ENCODE measurements around the gene LOXL1.
A peak's percentile ranks its signal among the peaks of the same experiment; 100 is the strongest.
"Not testable (repeated sequence)": the region's sequence is repeated elsewhere in the genome, so short reads cannot be mapped to it uniquely, and the experiment has no call there.

LOXL1 gene

DNA sequence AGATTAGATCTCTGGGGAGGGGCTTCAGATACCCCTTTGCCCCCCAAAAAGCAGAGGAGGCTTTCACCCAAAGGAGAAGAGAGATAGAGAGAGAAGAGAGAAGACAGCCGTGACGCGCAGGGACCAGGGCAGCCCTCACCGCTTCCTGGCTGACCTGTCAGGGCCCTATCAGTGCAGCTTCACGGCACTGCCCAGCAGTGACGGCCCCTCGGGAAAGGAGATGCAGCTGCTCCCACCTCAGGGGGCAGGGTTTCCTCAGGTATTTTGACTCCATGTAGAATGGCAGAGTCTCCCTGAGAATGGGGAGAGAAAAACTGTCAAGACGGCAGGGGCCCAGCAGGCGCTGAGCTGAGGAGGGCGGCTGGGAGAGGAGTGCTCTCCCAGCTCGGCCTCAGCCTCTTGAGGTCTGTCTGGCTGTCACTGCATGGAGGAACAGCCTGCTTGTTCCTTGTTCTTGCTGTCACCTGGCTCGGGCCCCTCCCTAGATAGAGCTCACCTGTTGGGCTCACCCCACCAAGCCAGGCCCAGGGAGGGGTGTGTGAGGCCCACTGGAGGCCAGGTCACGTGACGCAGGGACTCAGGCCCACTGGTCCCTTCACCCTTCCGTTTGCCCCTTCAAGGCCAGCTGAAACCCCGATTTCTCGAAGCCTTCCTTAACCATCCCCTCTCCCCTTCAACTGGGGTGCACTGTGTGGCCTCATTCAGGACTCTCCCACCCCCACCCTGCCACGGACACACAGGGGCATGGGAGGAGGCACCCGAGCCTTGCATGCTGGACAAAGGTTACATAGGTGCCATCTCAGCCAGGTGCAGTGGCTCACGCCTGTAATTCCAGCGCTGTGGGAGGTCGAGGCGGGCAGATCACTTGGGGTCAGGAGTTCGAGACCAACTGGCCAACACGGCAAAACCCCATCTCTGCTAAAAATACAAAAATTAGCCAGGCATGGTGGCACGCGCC is 28.2 kb downstream of the LOXL1 start:
- DNase-seq (ENCODE audit: low spot score): no peak

DNA sequence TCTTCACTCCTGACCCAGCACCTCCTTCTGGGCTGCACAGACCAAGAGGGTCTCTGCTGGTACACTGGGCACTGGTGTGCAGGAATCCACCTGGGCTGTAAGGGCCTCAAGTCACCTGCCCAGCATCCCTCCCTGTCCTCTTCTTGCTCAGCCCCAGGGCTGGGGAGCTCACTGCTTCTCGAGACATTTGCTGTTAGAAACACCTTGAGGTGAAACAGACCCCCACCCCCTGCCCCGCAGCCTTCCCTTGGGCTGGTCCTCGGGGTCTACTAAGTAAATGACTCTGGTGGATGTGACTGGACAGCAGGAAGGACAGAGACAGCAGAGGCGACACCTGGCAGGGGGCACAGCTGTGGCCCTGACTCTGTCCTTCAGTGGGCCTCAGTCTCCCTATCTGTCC is 29.1 kb downstream of the LOXL1 start:
- no peak for DNase-seq (ENCODE audit: low spot score)

DNA sequence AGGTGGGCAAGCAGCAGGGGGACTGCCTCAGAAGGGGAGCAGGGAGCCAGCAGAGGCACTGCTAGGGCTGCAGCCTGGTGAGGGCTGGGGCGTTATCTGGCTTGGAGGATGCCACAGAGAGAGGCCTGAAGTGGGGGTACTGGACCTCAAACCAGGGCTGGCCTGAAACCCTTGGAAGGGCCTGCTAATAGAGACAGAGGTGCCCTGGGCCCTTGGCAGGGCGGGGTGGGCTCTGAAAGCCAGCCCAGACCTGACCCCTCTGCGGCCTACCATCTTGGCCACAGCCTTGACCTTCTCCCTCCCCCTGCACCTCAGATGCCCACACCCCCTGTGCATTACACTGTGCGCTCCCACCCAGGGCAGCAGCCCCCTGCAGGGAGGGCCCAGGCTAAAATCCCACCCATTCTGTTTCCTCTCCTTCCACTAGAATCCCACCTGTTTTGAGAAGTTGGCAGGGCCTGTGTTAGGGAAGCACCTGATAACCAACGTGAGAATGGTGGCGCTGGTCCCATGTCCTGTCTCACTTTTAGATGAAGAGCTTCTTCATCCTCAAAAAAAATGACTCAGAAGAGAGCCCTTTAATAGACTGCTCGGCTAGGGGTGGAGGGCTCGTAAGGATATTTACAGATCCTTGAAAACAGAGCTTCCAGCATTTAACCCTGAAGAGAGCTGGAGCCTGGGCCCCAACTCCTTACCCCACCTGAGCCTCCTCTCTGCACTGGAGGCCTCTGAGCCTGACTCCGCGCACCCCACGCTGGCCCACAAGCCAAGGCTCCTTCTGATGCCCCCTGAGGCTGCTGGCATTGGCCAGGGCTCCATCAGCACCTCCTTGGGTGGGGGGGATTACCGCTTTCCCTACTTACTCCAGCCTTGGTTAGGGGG is 29.8 kb downstream of the LOXL1 start:
- DNase-seq (ENCODE audit: low spot score): no peak

DNA sequence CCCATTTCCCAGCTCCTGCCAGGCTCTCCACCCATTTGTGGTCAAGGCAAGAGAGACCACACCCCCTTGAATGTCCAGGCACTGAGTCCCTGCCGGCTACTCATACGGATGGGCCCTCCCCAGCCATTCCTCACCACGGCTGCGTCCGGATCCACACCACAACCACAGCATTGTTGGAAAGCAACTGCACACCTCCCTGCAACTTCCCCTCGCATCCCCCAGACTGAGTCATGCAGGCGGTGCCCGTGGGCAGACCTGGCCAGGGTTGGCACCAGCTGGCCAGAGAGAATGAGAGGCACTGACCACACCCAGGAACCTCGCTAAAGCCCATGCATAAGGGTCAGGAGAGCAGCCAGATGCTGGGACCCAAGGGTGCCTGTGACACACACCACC is 30.5 kb downstream of the LOXL1 start:
- DNase-seq (ENCODE audit: low spot score): peak; percentile 96

DNA sequence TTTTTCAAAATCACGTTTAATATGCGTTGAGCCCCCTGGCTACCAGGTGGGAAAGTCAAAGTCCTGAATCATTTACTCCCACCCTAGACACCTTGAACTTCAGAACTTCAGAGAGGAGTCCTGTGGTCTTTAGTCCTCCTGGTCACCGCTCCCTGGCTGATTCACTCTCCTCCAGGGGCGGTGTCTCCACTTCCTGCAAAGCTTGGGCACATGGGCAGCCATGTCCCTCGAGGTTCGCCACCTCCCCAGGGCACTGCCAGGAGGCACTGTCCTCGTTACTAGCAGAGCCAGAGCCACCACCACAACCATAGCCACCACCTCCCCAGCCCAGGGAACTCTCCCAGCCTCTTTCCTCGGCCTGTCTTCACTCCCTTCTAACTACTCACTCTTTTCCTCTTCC is 31.0 kb downstream of the LOXL1 start:
- DNase-seq (ENCODE audit: low spot score): no peak

DNA sequence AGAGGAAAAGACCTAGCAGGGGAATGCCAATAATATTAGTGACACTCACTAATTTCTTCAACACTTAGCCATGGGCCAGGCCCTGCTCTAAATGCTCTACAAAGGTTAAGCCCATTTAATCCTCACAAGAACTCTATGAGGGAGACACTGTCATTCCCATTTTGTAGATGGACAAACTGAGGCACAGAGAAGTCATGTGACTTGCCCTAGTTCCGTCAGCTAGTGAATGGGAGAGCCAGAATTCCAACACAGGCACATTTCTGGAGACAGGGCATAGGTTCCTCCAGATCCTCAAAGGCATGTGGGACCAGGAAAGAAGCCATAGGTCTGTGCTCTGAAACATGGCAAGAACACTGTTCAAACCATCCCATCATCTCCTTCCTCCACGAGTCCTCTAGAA is 31.5 kb downstream of the LOXL1 start:
- DNase-seq (ENCODE audit: low spot score): no peak

DNA sequence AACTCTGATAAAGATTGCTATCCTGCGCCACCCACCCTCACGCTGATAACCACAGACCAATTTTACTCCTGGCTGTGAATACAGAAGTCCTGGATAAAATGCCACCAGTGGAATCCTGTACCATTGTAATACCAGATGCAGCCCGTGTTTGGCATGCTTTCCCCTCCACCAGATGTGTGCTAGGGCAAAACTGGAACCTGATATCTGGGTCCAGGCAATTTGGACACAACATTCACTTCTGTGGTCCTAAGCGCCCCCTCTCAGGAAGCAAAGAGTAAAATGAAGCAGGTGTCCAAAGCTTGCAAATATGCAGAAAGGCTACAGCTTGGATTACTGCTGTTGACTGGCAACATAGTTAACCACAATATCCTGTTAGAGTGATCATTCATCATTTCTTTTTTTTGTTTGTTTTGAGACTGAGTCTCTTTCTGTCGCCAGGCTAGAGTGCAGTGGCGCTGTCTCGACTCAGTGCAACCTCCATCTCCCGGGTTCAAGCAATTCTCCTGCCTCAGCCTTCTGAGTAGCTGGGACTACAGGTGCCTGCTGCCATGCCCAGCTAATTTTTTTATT is 32.8 kb downstream of the LOXL1 start:
- no peak for DNase-seq (ENCODE audit: low spot score)

DNA sequence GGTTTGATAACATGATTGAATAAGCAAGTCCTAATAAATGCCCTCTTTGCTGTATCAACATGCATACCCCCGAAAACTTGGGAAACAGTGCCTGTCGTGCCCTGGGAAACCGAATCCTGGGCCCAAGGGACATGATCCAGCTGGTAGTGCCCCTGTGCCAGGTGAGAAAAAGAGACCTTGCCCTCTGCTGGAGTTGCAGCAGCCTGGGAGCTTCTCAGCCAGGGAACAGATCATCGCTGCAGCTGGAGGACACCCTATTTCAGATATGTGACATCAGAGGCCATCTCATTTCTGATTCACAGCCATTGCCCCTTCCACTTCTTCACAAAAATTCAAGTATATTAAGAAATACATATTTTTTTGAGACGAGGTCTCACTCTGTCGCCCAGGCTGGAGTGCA is 33.5 kb downstream of the LOXL1 start:
- DNase-seq (ENCODE audit: low spot score): no peak

DNA sequence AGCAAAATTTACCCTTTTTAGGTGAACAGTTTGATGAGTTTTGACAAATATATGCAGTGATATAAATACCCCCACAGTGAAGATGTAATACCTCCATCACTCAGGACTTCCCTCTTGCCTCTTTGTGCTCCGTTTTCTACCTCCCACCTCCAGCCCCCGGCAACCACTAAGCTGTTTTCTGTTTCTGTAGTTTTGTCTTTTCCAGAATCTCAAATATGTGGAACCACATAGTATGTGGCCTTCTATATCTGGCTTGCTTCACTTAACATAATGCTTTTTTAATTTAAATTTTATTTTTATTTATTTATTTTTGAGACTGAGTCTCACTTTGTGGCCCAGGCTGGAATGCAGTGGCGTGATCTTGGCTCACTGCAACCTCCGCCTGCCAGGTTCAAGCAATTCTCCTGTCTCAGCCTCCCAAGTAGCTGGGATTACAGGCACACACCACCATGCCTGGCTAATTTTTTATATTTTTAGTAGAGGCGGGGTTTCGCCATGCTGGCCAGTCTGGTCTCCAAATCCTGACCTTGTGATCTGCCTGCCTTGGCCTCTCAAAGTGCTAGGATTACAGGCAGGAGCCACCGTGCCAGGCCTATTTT is 34.3 kb downstream of the LOXL1 start:
- DNase-seq (ENCODE audit: low spot score): not testable (repeated sequence)

DNA sequence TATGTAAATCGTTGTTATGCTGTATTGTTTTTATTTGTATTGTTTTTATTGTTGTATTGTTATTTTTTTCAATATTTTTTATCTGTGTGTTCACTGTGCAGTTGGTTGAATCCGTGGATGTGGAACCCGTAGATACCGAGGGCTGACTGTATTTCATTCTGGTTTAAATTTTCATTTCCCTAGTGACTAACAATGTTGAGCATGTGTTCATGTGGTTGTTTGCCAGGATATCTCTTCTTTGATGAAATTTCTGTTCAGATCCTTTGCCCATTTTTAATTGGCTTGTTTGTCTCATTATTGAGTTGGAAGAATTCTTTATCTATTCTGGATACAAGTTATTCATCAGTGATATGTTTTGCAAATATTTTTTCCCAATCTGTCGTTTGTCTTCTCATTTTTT is 36.2 kb downstream of the LOXL1 start:
- DNase-seq (ENCODE audit: low spot score): no peak

DNA sequence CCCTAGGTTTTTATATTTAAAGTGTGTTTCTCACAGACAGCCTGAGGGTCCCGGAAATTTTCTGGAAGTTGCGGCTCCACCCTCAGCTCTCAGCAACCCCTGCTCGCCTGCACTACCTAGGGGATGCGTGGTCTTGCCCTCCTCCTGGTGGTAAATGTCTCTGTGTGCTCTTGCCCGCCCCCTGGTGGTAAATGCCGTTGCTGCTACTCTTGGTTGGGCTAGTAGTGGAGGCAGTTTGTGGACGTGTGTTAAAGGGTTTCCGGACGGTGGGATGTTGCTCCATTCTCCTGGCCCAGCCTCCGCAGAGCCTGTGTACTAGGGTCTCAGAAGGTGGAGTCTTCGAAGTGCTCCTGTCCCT is 38.5 kb downstream of the LOXL1 start:
- DNase-seq (ENCODE audit: low spot score): peak; percentile 84

DNA sequence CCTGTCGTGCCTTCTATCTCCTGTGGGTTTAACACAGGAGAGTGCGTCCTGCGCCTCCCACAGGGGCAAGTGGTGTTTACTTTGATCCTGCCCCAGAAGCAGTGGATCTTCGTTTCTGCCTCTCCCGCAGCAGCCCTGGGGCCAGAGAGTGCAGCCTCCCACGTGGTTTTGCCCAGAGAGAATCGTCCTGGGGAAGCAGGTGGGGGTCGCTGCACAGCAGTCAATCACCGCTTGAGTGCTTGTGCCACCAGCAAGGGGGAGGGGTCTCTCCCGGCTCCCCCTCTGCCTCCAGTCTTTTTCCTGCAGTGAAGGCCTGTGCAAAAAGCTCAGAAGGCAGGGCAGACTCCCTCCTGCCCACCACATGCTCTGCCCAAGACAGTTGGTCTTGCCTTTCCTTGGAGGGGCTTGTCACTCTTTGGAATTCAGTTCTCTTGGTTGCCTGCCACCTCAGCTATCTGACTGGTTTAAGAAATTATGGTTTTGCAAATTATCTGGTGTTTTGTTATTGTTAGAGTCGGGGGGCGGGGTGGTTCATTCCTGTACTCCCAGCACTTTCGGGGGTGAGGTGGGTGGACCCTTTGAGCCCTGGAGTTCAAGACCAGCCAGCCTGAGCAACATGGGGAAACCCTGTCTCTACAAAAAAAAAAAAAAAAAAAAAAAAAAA is 39.0 kb downstream of the LOXL1 start:
- DNase-seq (ENCODE audit: low spot score): peak; percentile 5

DNA sequence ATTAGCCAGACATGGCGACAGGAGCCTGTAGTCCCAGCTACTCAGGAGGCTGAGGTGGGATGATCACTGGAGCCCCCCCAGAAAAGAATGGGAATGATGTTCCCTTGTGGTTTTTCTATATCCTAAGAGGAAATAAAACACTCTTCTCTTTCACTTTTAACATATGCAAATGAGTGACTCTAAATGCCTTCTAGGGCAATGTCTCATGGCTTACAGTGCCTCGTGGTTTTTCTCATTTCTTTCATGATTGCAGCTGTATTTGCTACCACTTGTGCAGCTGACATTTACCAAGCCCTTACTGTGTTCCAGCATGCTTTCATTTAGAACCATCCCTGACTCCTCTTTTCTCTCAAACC is 39.5 kb downstream of the LOXL1 start:
- peak; percentile 44 for DNase-seq (ENCODE audit: low spot score)

DNA sequence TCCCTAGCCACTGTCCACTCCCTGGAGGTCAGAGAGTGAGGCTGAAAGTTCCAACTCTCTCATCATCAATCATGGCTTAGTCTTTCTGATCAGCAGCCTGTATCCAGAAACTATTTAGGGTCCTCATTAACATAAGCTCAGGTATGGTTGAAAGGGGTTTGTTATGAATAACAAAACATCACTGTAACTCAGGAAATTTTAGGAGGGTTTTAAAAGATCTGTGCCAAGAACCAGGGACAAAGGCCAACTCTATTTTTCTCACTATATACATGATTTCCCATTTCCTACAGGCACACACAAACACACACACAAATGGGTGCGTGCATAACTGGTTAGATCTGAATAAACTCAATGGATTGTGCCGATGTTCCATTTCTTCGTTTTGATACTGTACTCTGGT is 42.2 kb downstream of the LOXL1 start:
- DNase-seq (ENCODE audit: low spot score): no peak

DNA sequence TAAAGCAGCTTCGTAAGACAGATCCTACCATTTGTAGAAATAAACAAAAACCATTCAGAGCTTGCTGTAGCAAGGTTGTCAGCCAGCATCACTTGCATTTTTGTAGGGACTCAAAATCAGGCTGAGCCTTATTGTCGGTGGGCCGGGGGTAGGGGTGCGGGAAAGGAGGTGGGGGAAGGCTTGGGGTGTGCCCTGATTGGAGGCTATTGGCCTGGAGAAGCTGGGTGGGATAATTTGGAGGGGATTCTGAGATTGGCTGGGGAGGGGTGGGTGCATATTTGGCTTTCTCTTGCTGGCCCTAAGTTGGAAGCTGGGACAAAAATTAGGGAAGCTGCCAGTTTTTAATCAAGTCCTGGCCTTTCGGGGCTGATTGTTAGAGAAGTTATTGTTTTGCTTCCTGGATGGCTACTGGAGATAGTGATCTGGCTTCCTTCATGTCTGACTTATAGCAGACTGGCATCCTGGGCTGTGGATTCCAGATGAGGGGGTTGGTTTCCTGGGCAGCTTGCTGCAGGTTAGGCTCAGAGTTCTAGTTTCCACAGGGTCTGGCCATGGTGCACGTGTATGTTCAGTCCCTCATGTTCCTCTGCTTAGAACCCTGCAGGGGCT is 43.0 kb downstream of the LOXL1 start:
- peak; percentile 4 for DNase-seq (ENCODE audit: low spot score)

DNA sequence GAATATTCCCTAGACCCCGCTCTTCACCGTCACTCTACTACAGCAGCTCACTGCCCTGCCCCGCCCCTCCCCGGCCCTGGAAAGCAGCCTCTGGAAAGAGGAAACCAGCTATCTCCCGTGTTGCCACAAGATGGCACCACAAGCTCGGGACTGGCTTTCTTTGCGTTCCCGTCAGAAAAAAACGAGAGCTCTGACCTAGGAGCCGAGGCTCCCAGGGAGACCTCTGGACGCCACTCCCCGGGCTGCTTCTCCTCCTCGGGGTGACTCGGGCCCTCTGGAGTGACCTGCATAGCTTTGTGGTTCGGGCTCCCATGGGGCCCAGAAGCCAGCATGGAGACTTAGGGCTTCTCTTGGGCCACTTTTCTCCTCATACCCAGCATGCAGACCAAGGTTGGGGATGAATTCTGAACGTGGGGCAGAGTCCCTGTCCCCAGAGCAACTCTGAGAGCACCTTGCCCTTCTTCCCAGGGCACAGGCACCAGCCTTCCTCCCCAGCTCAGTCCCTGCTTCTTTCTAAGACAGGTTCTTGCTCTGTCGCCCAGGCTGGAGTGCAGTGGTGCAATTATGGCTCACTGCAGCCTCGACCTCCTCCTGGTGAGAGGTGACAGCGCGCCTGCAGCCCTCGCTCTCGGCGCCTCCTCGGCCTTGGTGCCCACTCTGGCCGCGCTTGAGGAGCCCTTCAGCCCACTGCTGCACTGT is 46.9 kb downstream of the LOXL1 start:
- DNase-seq (ENCODE audit: low spot score): peak; percentile 86

DNA sequence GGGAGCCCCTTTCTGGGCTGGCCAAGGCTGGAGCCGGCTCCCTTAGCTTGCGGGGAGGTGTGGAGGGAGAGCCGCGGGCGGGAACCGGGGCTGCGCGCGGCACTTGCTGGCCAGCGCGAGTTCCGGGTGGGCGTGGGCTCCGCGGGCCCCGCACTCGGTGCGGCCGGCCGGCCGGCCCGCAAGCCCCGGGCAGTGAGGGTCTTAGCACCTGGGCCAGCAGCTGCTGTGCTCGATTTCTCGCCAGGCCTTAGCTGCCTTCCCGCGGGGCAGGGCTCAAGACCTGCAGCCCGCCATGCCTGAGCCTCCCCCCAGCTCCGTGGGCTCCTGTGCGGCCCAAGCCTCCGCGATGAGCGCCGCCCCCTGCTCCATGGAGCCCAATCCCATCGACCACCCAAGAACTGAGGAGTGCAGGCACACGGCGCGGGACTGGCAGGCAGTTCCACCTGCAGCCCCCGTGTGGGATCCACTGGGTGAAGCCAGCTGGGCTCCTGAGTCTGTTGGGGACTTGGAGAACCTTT is 47.5 kb downstream of the LOXL1 start:
- not testable (repeated sequence) for DNase-seq (ENCODE audit: low spot score)

DNA sequence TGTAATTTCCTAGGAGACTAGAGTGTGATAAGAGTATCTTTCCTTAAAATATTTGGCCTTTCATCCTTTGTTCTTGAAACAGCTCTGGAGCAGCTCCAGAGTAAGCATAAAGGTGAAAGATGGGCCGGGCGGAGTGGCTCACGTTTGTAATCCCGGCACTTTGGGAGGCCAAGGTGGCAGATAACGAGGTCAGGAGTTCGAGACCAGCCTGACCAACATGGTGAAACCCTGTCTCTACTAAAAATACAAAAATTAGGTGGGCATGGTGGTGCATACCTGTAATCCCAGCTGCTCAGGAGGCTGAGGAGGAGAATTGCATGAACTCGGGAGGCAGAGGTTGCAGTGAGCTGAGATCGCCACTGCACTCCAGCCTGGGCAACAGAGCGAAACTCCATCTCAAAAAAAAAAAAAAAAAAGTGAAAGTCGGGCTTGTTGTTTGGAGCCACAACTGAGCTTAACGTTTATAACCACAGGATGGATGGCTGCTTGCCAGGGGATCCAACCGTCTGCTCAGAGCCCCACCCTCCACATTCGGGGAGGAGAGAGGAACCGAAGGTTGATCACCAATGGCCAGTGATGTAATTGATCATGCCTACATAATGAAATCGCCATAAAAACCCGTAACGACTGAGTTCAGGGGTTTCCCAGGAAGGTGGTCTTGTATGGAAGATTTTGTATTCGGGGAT is 49.3 kb downstream of the LOXL1 start:
- DNase-seq (ENCODE audit: low spot score): not testable (repeated sequence)

DNA sequence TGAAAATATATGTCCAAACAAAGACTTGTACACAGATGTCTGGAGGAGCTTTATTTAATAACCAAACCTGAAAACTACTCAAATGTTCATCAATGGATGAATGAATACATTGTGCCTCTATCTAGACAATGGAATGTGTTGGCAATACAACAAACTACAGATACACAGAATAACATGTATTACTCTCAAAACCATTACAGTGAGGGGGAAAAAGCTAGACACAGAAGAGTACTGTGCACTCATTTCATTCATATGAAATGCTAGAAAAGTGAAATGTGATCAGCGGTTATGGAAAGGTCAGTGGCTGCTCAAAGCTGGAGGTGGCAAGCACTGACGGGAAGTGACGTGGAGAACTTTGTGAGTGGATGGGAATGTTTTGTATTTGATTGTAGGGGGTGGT is 52.6 kb downstream of the LOXL1 start:
- DNase-seq (ENCODE audit: low spot score): no peak

DNA sequence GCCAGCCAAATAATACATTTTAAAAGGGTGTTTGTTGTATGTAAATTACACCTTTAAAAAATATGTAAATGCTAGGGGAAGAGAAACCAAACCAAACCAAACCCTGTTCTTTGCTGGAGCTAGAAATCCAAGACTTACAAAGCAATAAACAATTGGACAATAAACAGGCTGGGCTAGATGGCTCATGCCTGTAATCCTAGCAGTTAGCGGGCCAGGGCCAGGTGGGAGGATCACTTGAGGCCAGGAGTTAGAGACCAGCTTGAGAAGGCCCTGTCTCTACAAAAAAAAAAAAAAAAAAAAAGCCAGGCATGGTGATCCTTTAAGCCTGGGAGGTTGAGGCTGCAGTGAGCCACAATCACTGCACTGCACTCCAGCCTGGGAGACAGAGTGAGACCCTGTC is 53.4 kb downstream of the LOXL1 start:
- DNase-seq (ENCODE audit: low spot score): no peak

All from AG20443 (cell line).